Measurements from ENCODE around the gene ARL6IP5.

Gene ARL6IP5

GRCh38 chr3:69085833-69086722 is 1.3 kb downstream of the ARL6IP5 start:
- DNase-seq, result peak in 1 of 2 experiments; percentile 20

GRCh38 chr3:69087030-69087791 is 2.5 kb downstream of the ARL6IP5 start:
- DNase-seq, result no peak

GRCh38 chr3:69088063-69088462 is 3.3 kb downstream of the ARL6IP5 start:
- no peak for DNase-seq

- no peak for DNase-seq
Measured at GRCh38 chr3:69090021-69090420, 5.3 kb downstream of the ARL6IP5 start.

- DNase-seq, result no peak
Measured at GRCh38 chr3:69091389-69092029, 6.8 kb downstream of the ARL6IP5 start.

- DNase-seq, result no peak
Measured at GRCh38 chr3:69092030-69092516, 7.3 kb downstream of the ARL6IP5 start.

- DNase-seq, result no peak
Measured at GRCh38 chr3:69094467-69095205, 9.9 kb downstream of the ARL6IP5 start.

GRCh38 chr3:69095636-69096035 is 10.9 kb downstream of the ARL6IP5 start:
- DNase-seq, result no peak

- DNase-seq, result no peak
Measured at GRCh38 chr3:69096299-69096698, 11.6 kb downstream of the ARL6IP5 start.

- DNase-seq, result no peak
Measured at GRCh38 chr3:69097407-69098086, 12.8 kb downstream of the ARL6IP5 start.

GRCh38 chr3:69099576-69099975 is 14.8 kb downstream of the ARL6IP5 start:
- DNase-seq, result no peak

GRCh38 chr3:69102384-69102783 is 17.6 kb downstream of the ARL6IP5 start:
- DNase-seq, result no peak

GRCh38 chr3:69103123-69103522 is 18.4 kb downstream of the ARL6IP5 start:
- DNase-seq, result no peak

GRCh38 chr3:69104586-69104985 is 19.8 kb downstream of the ARL6IP5 start:
- no peak for DNase-seq

GRCh38 chr3:69105320-69105719 is 20.6 kb downstream of the ARL6IP5 start:
- no peak for DNase-seq

GRCh38 chr3:69107841-69108240 is 23.1 kb downstream of the ARL6IP5 start:
- DNase-seq, result no peak

- DNase-seq, result no peak
Measured at GRCh38 chr3:69108811-69109210, 24.1 kb downstream of the ARL6IP5 start.

- DNase-seq, result no peak
Measured at GRCh38 chr3:69110941-69111546, 26.3 kb downstream of the ARL6IP5 start.

GRCh38 chr3:69113536-69113935 is 28.8 kb downstream of the ARL6IP5 start:
- DNase-seq, result no peak

GRCh38 chr3:69115731-69116130 is 31.0 kb downstream of the ARL6IP5 start:
- DNase-seq, result no peak

GRCh38 chr3:69116162-69116561 is 31.4 kb downstream of the ARL6IP5 start:
- no peak for DNase-seq

- no peak for DNase-seq
Measured at GRCh38 chr3:69116897-69117296, 32.2 kb downstream of the ARL6IP5 start.

Data from cerebellar nuclear complex (tissue), 1 donor.